ENCODE data around the gene PIGM. TPM values are rescaled to one million over a fixed set of nuclear protein-coding genes. Genes with fewer than 3 reads are reported as not detected.

The PIGM gene
- total RNA-seq, 1 experiment from 2014 or later = 7.7 TPM

GRCh38 chr1:160076295-160076694 is 44.5 kb upstream of the PIGM start:
- TF ChIP-seq CTCF (IDR thresholded peaks at IDR 0.05; ENCODE audit: unreplicated experiment) = no peak
- Mint-ChIP-seq H3K36me3 (ENCODE audit: insufficient read depth, unreplicated experiment) (peaks cover 4% of the 10 kb centered on the region), H3K27me3 (ENCODE audit: insufficient read depth, unreplicated experiment) (peaks cover 50% of the 10 kb centered on the region), H3K9me3 (ENCODE audit: unreplicated experiment) (no peaks in the 10 kb centered on the region), H3K4me1 (ENCODE audit: insufficient read depth, unreplicated experiment) (no peaks in the 10 kb centered on the region), H3K4me3 (ENCODE audit: unreplicated experiment) (no peak overlapping the region), H3K27ac (ENCODE audit: low read depth, unreplicated experiment) (no peak overlapping the region)
- no TSS peak for BruUV-seq (replicated peaks)
- DNase-seq (ENCODE audit: unreplicated experiment) = no peak
- ChIA-PET CTCF (interaction anchor here (0.6 to 49.6 kb wide), 9 partner anchors 5 to 1152 kb away, joined by 3 to 1546 read pairs (median 4); partner anchors contain the start of genes IGSF8, KCNJ10, KCNJ9 and PIGM), POLR2A (no interaction called here)
- intact Hi-C loops (cut with micrococcal nuclease) = loop anchor here (10.0 kb wide), 1 partner anchor 141 kb away; no protein-coding TSS in a partner anchor

- TF ChIP-seq CTCF (IDR thresholded peaks at IDR 0.05; ENCODE audit: unreplicated experiment) = no peak
- intact Hi-C loops (cut with micrococcal nuclease) = loop anchor here (10.0 kb wide), 1 partner anchor 141 kb away; no protein-coding TSS in a partner anchor
- DNase-seq (ENCODE audit: unreplicated experiment) = no peak
- H3K27ac Mint-ChIP-seq (ENCODE audit: low read depth, unreplicated experiment) = no peak overlapping the region
- H3K9me3 Mint-ChIP-seq (ENCODE audit: unreplicated experiment) = no peaks in the 10 kb centered on the region
- H3K27me3 Mint-ChIP-seq (ENCODE audit: insufficient read depth, unreplicated experiment) = peaks cover 50% of the 10 kb centered on the region
- ChIA-PET POLR2A (no interaction called here), CTCF (interaction anchor here (0.6 to 49.6 kb wide), 6 partner anchors 5 to 1152 kb away, joined by 3 to 1546 read pairs (median 4); partner anchors contain the start of genes IGSF8, KCNJ10 and KCNJ9)
- no peaks in the 10 kb centered on the region for H3K4me1 Mint-ChIP-seq (ENCODE audit: insufficient read depth, unreplicated experiment)
- H3K4me3 Mint-ChIP-seq (ENCODE audit: unreplicated experiment) = no peak overlapping the region
- peaks cover 4% of the 10 kb centered on the region for H3K36me3 Mint-ChIP-seq (ENCODE audit: insufficient read depth, unreplicated experiment)
- no TSS peak for BruUV-seq (replicated peaks)
Measured at GRCh38 chr1:160075836-160076235, 44.0 kb upstream of the PIGM start.

GRCh38 chr1:160074865-160075264 is 43.1 kb upstream of the PIGM start:
- no peaks in the 10 kb centered on the region for H3K4me1 Mint-ChIP-seq (ENCODE audit: insufficient read depth, unreplicated experiment)
- TF ChIP-seq CTCF (IDR thresholded peaks at IDR 0.05; ENCODE audit: unreplicated experiment) = no peak
- no peaks in the 10 kb centered on the region for H3K9me3 Mint-ChIP-seq (ENCODE audit: unreplicated experiment)
- H3K27me3 Mint-ChIP-seq (ENCODE audit: insufficient read depth, unreplicated experiment) = peaks cover 50% of the 10 kb centered on the region
- POLR2A ChIA-PET = no interaction called here
- no peak overlapping the region for H3K4me3 Mint-ChIP-seq (ENCODE audit: unreplicated experiment)
- H3K27ac Mint-ChIP-seq (ENCODE audit: low read depth, unreplicated experiment) = no peak overlapping the region
- CTCF ChIA-PET = interaction anchor here (0.6 to 49.6 kb wide), 7 partner anchors 6 to 775 kb away, joined by 3 to 1546 read pairs (median 4); partner anchors contain the start of genes IGSF8, KCNJ10 and KCNJ9
- H3K36me3 Mint-ChIP-seq (ENCODE audit: insufficient read depth, unreplicated experiment) = peaks cover 4% of the 10 kb centered on the region
- DNase-seq (ENCODE audit: unreplicated experiment) = no peak
- BruUV-seq (replicated peaks) = no TSS peak
- intact Hi-C loops (cut with micrococcal nuclease) = loop anchor here (10.0 kb wide), 1 partner anchor 140 kb away; no protein-coding TSS in a partner anchor

GRCh38 chr1:160071289-160071688 is 39.5 kb upstream of the PIGM start:
- no peak for TF ChIP-seq CTCF (IDR thresholded peaks at IDR 0.05; ENCODE audit: unreplicated experiment)
- no TSS peak for BruUV-seq (replicated peaks)
- ChIA-PET CTCF (interaction anchor here (0.5 to 49.6 kb wide), 6 partner anchors 10 to 306 kb away, joined by 3 to 1546 read pairs (median 4); partner anchors contain the start of genes IGSF8, KCNJ10, KCNJ9 and PIGM), POLR2A (interaction anchor here (1.4 kb wide), 1 partner anchor 8 kb away, joined by 7 read pairs; no protein-coding TSS in a partner anchor)
- Mint-ChIP-seq H3K27ac (ENCODE audit: low read depth, unreplicated experiment) (no peak overlapping the region), H3K4me1 (ENCODE audit: insufficient read depth, unreplicated experiment) (no peaks in the 10 kb centered on the region), H3K9me3 (ENCODE audit: unreplicated experiment) (no peaks in the 10 kb centered on the region), H3K36me3 (ENCODE audit: insufficient read depth, unreplicated experiment) (no peaks in the 10 kb centered on the region), H3K4me3 (ENCODE audit: unreplicated experiment) (no peak overlapping the region), H3K27me3 (ENCODE audit: insufficient read depth, unreplicated experiment) (peaks cover 47% of the 10 kb centered on the region)
- intact Hi-C loops (cut with micrococcal nuclease) = loop anchor here (10.0 kb wide), 1 partner anchor 136 kb away; no protein-coding TSS in a partner anchor
- DNase-seq (ENCODE audit: unreplicated experiment) = no peak

Data from MCF 10A (cell line).